Measurements from ENCODE around the gene ABI1. TPM values are rescaled to one million over a fixed set of nuclear protein-coding genes. Genes with fewer than 3 reads are reported as not detected.
"Not testable (repeated sequence)": the region's sequence is repeated elsewhere in the genome, so short reads cannot be mapped to it uniquely, and the experiment has no call there.

Gene ABI1
- total and polyA plus RNA-seq, 2 donors (not counting 1 experiment from before 2014, with no cell fraction given), result 37.8 to 80.5 TPM

GRCh38 chr10:26905253-26905781 is 44.6 kb upstream of the ABI1 start:
- WGBS (ENCODE audit: insufficient coverage), result 92% methylated on average over 26 of the region's 26 CpGs
- intact Hi-C loops (cut with micrococcal nuclease); H4K20me1 ChIP-seq (ENCODE audit: control insufficient read depth, insufficient read depth, low read length, poor library complexity, severe bottlenecking); H3K27ac ChIP-seq (ENCODE audit: low read length in 2 of 2); H3K27me3 ChIP-seq (replicated peaks in 1 of 4; ENCODE audit: control extremely low read depth in 1 of 4, control insufficient read depth in 3 of 4, insufficient read depth in 4 of 4, low read length in 3 of 4); ATAC-seq (ENCODE audit: low read depth); H3K9me3 Mint-ChIP-seq (ENCODE audit: insufficient read depth); POLR2A ChIA-PET; H3K9me3 ChIP-seq (ENCODE audit: control extremely low read depth in 1 of 3, control insufficient read depth in 2 of 3, insufficient read depth in 1 of 3, low read length in 2 of 3); H3K4me3 ChIP-seq (ENCODE audit: control extremely low read depth in 1 of 5, extremely low read depth in 1 of 5, insufficient read depth in 1 of 5, low read depth in 2 of 5, low read length in 4 of 5); H2AFZ ChIP-seq (ENCODE audit: insufficient read depth, low read depth, low read length, poor library complexity, severe bottlenecking); H3K4me3 Mint-ChIP-seq; H3K9ac ChIP-seq (ENCODE audit: low read length); CTCF ChIA-PET; H3K27me3 Mint-ChIP-seq; DNase-seq; H3K27ac Mint-ChIP-seq; H3K79me2 ChIP-seq (ENCODE audit: control insufficient read depth, insufficient read depth, low read length); H3K4me1 ChIP-seq (ENCODE audit: control insufficient read depth in 2 of 2, insufficient read depth in 2 of 2, low read length in 2 of 2); H3K36me3 ChIP-seq (replicated peaks in 1 of 2; ENCODE audit: control extremely low read depth in 1 of 2, control insufficient read depth in 1 of 2, extremely low read depth in 1 of 2, insufficient read depth in 2 of 2, low read length in 1 of 2); H3K4me1 Mint-ChIP-seq; H3K4me2 ChIP-seq (replicated peaks; ENCODE audit: low read depth, low read length, poor library complexity, severe bottlenecking): not testable (repeated sequence)

- H3K4me1 Mint-ChIP-seq, result no peaks in the 10 kb centered on the region
- H3K9me3 Mint-ChIP-seq (ENCODE audit: insufficient read depth), result no peaks in the 10 kb centered on the region
- Histone ChIP-seq H4K20me1 (ENCODE audit: control insufficient read depth, insufficient read depth, low read length, poor library complexity, severe bottlenecking) (no peaks in the 10 kb centered on the region), H3K27me3 (replicated peaks in 1 of 4; ENCODE audit: control extremely low read depth in 1 of 4, control insufficient read depth in 3 of 4, insufficient read depth in 4 of 4, low read length in 3 of 4) (peaks cover 0 to 2% (median 0%) of the 10 kb centered on the region in 4 experiments), H3K36me3 (replicated peaks in 1 of 2; ENCODE audit: control extremely low read depth in 1 of 2, control insufficient read depth in 1 of 2, extremely low read depth in 1 of 2, insufficient read depth in 2 of 2, low read length in 1 of 2) (no peaks in the 10 kb centered on the region), H2AFZ (ENCODE audit: insufficient read depth, low read depth, low read length, poor library complexity, severe bottlenecking) (no peak overlapping the region), H3K9me3 (ENCODE audit: control extremely low read depth in 1 of 3, control insufficient read depth in 2 of 3, insufficient read depth in 1 of 3, low read length in 2 of 3) (peaks cover 0 to 10% (median 1%) of the 10 kb centered on the region in 3 donors), H3K79me2 (ENCODE audit: control insufficient read depth, insufficient read depth, low read length) (no peaks in the 10 kb centered on the region), H3K4me3 (ENCODE audit: control extremely low read depth in 1 of 5, extremely low read depth in 1 of 5, insufficient read depth in 1 of 5, low read depth in 2 of 5, low read length in 4 of 5) (no peak overlapping the region), H3K9ac (ENCODE audit: low read length) (no peak overlapping the region), H3K4me2 (replicated peaks; ENCODE audit: low read depth, low read length, poor library complexity, severe bottlenecking) (no peak overlapping the region), H3K27ac (ENCODE audit: low read length in 2 of 2) (no peak overlapping the region), H3K4me1 (ENCODE audit: control insufficient read depth in 2 of 2, insufficient read depth in 2 of 2, low read length in 2 of 2) (no peaks in the 10 kb centered on the region)
- intact Hi-C loops (cut with micrococcal nuclease), result loop anchor here (5.0 kb wide), 1 partner anchor 409 kb away; no protein-coding TSS in a partner anchor
- WGBS (ENCODE audit: insufficient coverage), result 84% methylated on average over 3 of the region's 5 CpGs
- POLR2A ChIA-PET, result no interaction called here
- CTCF ChIA-PET, result interaction anchor here (1.0 kb wide), 1 partner anchor 21 kb away, joined by 3 read pairs; no protein-coding TSS in a partner anchor
- no peak overlapping the region for H3K27ac Mint-ChIP-seq
- no peak for DNase-seq
- no peak for TF ChIP-seq CTCF (IDR thresholded peaks at IDR 0.05)
- TF ChIP-seq EZH2 (IDR thresholded peaks at IDR 0.05; ENCODE audit: borderline replicate concordance, insufficient read depth, low read depth, low read length, poor library complexity, severe bottlenecking), result no peak
- H3K27me3 Mint-ChIP-seq, result peaks cover 6% of the 10 kb centered on the region
- no peak overlapping the region for H3K4me3 Mint-ChIP-seq
- no peak for ATAC-seq (ENCODE audit: low read depth)
These were observed 42.9 kb upstream of the ABI1 start for GRCh38 chr10:26903431-26904217.

GRCh38 chr10:26892306-26892923 is 31.7 kb upstream of the ABI1 start:
- H3K9ac ChIP-seq (ENCODE audit: low read length); H3K36me3 ChIP-seq (replicated peaks in 1 of 2; ENCODE audit: control extremely low read depth in 1 of 2, control insufficient read depth in 1 of 2, extremely low read depth in 1 of 2, insufficient read depth in 2 of 2, low read length in 1 of 2); H2AFZ ChIP-seq (ENCODE audit: insufficient read depth, low read depth, low read length, poor library complexity, severe bottlenecking); H3K27me3 ChIP-seq (replicated peaks in 1 of 4; ENCODE audit: control extremely low read depth in 1 of 4, control insufficient read depth in 3 of 4, insufficient read depth in 4 of 4, low read length in 3 of 4); H3K4me3 ChIP-seq (ENCODE audit: control extremely low read depth in 1 of 5, extremely low read depth in 1 of 5, insufficient read depth in 1 of 5, low read depth in 2 of 5, low read length in 4 of 5); CTCF ChIA-PET; H3K4me2 ChIP-seq (replicated peaks; ENCODE audit: low read depth, low read length, poor library complexity, severe bottlenecking); H3K4me1 Mint-ChIP-seq; H3K27ac ChIP-seq (ENCODE audit: low read length in 2 of 2); H3K79me2 ChIP-seq (ENCODE audit: control insufficient read depth, insufficient read depth, low read length); POLR2A ChIA-PET; H3K9me3 ChIP-seq (ENCODE audit: control extremely low read depth in 1 of 3, control insufficient read depth in 2 of 3, insufficient read depth in 1 of 3, low read length in 2 of 3); H4K20me1 ChIP-seq (ENCODE audit: control insufficient read depth, insufficient read depth, low read length, poor library complexity, severe bottlenecking); H3K9me3 Mint-ChIP-seq (ENCODE audit: insufficient read depth): not testable (repeated sequence)
- Mint-ChIP-seq H3K4me3 (peak overlapping the region; percentile 46), H3K27ac (peak overlapping the region; percentile 16), H3K27me3 (peaks cover 15% of the 10 kb centered on the region)
- 70% methylated on average over 5 of the region's 11 CpGs for WGBS (ENCODE audit: insufficient coverage)
- peak; percentile 67 for ATAC-seq (ENCODE audit: low read depth)
- intact Hi-C loops (cut with micrococcal nuclease), result loop anchor here (5.0 kb wide), 1 partner anchor 465 kb away; no protein-coding TSS in a partner anchor
- H3K4me1 ChIP-seq (ENCODE audit: control insufficient read depth in 2 of 2, insufficient read depth in 2 of 2, low read length in 2 of 2), result peaks cover 0 to 10% of the 10 kb centered on the region in 2 donors
- peak; percentile 52 for DNase-seq

Data from B cell (primary cell).